ENCODE measurements around the gene JOSD2. TPM values are rescaled to one million over a fixed set of nuclear protein-coding genes. Genes with fewer than 3 reads are reported as not detected.

The JOSD2 gene
- total RNA-seq, 4 donors from 2014 or later: 1.8 to 22.8 (median 5.5) TPM

DNA sequence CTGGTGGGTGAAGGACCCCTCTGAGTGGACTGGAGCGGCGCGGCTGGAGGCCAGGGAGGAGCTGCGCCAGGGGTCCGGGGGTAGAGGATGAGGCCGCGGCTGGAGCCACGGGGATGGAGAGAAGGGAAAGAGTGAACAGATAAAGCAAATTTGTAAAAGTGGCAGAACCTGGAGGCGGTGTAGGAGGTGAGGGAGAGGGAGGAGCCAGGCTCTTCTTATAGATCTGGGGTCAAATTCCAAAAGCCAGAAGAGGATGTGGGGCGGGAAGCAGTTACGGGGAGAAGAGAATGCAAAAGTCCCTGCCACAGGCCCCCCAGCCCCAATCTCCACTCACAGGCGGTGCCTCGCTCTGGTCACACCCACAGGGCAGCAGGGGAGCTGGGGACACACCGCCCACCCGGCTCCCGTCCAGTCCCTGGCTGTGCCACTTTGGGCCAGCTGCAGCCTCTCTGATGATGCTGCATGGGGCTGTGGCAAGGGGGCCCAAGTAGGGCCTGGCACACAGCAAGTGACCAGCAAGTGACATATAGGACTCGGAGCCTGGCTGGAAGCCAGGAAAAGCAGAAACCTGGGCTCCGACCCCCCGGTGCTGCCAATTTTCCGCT is 46.1 kb upstream of the JOSD2 start:
- Histone ChIP-seq H3K27ac (peak overlapping the region in 1 of 2 donors; percentile 53), H3K4me1 (peaks cover 0 to 3% of the 10 kb centered on the region in 2 donors), H3K36me3 (no peaks in the 10 kb centered on the region), H3K4me3 (peak overlapping the region in 1 of 2 donors; percentile 35), H3K9me3 (no peaks in the 10 kb centered on the region), H3K27me3 (peaks cover 0 to 3% of the 10 kb centered on the region in 2 donors)
- TF ChIP-seq POLR2A (IDR thresholded peaks at IDR 0.05): no peak
- TF ChIP-seq, protein P1, sequence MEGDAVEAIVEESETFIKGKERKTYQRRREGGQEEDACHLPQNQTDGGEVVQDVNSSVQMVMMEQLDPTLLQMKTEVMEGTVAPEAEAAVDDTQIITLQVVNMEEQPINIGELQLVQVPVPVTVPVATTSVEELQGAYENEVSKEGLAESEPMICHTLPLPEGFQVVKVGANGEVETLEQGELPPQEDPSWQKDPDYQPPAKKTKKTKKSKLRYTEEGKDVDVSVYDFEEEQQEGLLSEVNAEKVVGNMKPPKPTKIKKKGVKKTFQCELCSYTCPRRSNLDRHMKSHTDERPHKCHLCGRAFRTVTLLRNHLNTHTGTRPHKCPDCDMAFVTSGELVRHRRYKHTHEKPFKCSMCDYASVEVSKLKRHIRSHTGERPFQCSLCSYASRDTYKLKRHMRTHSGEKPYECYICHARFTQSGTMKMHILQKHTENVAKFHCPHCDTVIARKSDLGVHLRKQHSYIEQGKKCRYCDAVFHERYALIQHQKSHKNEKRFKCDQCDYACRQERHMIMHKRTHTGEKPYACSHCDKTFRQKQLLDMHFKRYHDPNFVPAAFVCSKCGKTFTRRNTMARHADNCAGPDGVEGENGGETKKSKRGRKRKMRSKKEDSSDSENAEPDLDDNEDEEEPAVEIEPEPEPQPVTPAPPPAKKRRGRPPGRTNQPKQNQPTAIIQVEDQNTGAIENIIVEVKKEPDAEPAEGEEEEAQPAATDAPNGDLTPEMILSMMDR (IDR thresholded peaks at IDR 0.05): no peak
- no peak for DNase-seq
- intact Hi-C loops (cut with DNase I; ENCODE audit: low total_unique reads): no loop called here

DNA sequence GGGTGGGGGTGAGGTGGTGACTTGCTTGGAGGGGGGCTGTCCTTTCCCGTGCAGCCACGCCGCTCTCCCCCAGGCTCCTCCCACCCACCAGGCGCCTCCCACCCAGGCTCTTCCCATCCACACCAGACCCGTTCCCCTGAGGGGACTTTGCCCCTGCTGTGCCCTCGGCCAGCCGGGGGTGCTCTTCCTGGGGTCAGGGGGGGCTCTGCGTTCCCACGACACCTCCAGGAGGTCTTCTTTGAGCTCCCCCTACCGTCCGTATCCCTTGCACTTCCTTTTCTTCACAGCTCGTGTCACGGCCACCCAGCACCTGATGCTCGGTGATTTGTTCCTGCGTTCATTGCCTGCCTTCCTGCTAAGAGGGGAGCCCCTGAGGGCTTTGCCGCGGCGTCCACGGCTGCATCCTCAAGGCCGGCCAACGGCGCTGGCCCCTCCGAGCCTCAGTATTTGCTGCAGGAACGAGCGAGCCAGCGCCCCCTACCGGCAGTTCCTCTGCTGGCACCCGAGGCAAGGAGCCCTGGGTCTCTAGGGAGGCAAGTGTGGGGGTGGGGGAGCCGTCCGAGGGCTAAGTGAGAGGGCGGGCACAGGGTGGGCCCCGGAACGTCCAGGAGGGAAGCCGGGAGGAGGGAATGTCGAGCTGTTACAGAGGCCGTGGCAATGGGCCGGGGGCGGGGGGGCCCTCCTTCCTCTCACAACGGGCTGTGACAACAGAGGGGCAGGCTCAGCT is 45.5 kb upstream of the JOSD2 start:
- peak overlapping the region in 1 of 2 donors; percentile 53 for H3K27ac ChIP-seq
- peak overlapping the region; percentile 33 to 35 for H3K4me3 ChIP-seq
- H3K4me1 ChIP-seq: peaks cover 0 to 3% of the 10 kb centered on the region in 2 donors
- H3K36me3 ChIP-seq: no peaks in the 10 kb centered on the region
- intact Hi-C loops (cut with DNase I; ENCODE audit: low total_unique reads): no loop called here
- peaks cover 0 to 3% of the 10 kb centered on the region in 2 donors for H3K27me3 ChIP-seq
- peak; percentile 62 to 74 for DNase-seq
- no peaks in the 10 kb centered on the region for H3K9me3 ChIP-seq
- no peak for TF ChIP-seq POLR2A (IDR thresholded peaks at IDR 0.05)
- TF ChIP-seq, protein P1 (IDR thresholded peaks at IDR 0.05): peak; percentile 60 to 77 (median 68)

DNA sequence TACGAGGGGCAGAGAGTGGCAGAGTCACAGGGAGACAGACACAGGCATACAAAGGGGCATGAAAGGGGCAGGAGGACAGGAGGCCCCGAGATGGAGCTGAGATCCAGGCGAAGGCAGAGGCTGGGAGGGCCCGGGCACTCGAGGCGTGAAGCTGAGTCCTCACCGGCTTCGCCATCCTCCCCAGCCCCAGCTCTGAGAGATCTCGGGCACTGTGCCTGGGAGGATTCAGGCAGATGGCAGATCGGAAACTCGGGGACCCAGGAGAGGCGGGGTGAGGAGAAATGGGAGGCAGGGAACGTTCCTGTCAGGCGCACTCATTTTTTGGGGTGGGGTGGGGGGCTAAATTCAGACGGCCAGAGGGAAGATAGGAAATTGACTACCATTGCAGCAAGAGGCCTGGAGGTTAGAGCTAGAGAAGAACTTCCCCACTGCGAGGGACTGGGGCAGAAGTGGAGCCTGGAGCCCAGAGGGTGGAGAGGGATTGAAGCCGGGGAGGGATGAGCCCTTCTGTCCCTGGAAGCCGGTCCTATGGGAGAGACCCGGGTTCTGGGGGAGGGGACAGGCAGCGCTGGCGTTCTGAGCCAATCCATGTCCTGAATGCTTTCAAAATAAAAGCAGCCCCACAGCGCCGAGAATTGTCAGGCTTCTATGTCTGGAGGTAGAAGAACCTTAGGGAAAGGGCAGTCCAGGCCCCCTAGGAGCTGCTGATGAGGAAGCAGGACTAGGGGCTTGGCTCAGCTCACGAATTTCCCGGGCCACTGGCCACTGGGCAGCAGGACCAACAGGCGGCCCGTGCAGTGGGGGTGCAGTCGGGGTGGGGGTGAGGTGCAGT is 44.7 kb upstream of the JOSD2 start:
- Histone ChIP-seq H3K9me3 (no peaks in the 10 kb centered on the region), H3K27ac (peak overlapping the region in 1 of 2 donors; percentile 53), H3K36me3 (no peaks in the 10 kb centered on the region), H3K4me1 (peaks cover 0 to 3% of the 10 kb centered on the region in 2 donors), H3K27me3 (peaks cover 0 to 3% of the 10 kb centered on the region in 2 donors), H3K4me3 (peak overlapping the region; percentile 33 to 35)
- intact Hi-C loops (cut with DNase I; ENCODE audit: low total_unique reads): no loop called here
- TF ChIP-seq POLR2A (IDR thresholded peaks at IDR 0.05): no peak
- TF ChIP-seq, protein P1 (IDR thresholded peaks at IDR 0.05): no peak
- no peak for DNase-seq

DNA sequence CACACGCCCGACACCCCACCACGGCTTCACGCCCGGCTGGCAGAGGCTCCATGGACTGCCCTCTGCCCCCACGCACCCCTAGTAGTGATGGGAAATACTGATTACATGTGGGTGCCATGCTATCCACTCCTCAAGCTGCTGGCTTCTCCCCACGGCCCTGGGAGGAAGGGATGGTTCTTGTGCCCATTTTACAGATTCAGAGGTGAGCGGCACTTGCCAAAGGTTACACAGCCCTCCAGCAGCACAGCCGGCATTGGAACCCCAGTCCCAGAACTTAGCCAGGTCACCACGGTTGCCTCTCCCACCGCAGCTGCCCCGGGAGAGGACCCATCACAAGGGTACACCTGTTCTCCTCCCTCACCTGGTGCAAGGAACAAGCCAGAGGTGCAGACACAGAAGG is 44.0 kb upstream of the JOSD2 start:
- Histone ChIP-seq H3K4me1 (peaks cover 0 to 3% of the 10 kb centered on the region in 2 donors), H3K27me3 (peaks cover 0 to 3% of the 10 kb centered on the region in 2 donors)

More for the DNA sequence above, 44.0 kb upstream of the JOSD2 start:
- H3K9me3 ChIP-seq: no peaks in the 10 kb centered on the region
- H3K27ac ChIP-seq: no peak overlapping the region
- H3K4me3 ChIP-seq: no peak overlapping the region
- no peaks in the 10 kb centered on the region for H3K36me3 ChIP-seq
- TF ChIP-seq, protein P1 (IDR thresholded peaks at IDR 0.05): no peak
- no peak for TF ChIP-seq POLR2A (IDR thresholded peaks at IDR 0.05)
- intact Hi-C loops (cut with DNase I; ENCODE audit: low total_unique reads): no loop called here
- no peak for DNase-seq
